DMS114 treated with DMSO at 0.1 percent for 48 hours (cell line): ENCODE data around the gene C1QTNF4.
"Not testable (repeated sequence)": the region's sequence is repeated elsewhere in the genome, so short reads cannot be mapped to it uniquely, and the experiment has no call there.

Source experiments
- DNase-seq: peaks from one replicate; lab custom pipeline; 2025; ENCODE audit not compliant: unreplicated experiment; lab: John Stamatoyannopoulos, UW

C1QTNF4 gene

GRCh38 chr11:47569646-47570045 lies 24.6 kb downstream of the C1QTNF4 start:
- no peak for DNase-seq

- no peak for DNase-seq
Observed at GRCh38 chr11:47566149-47566698, 28.0 kb downstream of the C1QTNF4 start.

GRCh38 chr11:47565340-47566148 lies 28.7 kb downstream of the C1QTNF4 start, which contains the start of gene PTPMT1:
Gene PTPMT1, plus strand, starts transcription at chr11:47565599. Its CDS starts 24 bp downstream, at chr11:47565623.
- peak; percentile 49 for DNase-seq

GRCh38 chr11:47564933-47565339 lies 29.3 kb downstream of the C1QTNF4 start:
- no peak for DNase-seq

- DNase-seq = not testable (repeated sequence)
Observed at GRCh38 chr11:47564366-47564765, 29.8 kb downstream of the C1QTNF4 start.

- DNase-seq = not testable (repeated sequence)
Observed at GRCh38 chr11:47562393-47562792, 31.8 kb downstream of the C1QTNF4 start.

- DNase-seq = no peak
Observed at GRCh38 chr11:47560426-47560825, 33.8 kb downstream of the C1QTNF4 start.

GRCh38 chr11:47558695-47559094 lies 35.5 kb downstream of the C1QTNF4 start:
- DNase-seq = no peak

- not testable (repeated sequence) for DNase-seq
Observed at GRCh38 chr11:47557004-47557403, 37.2 kb downstream of the C1QTNF4 start.

GRCh38 chr11:47553406-47553743 lies 40.8 kb downstream of the C1QTNF4 start:
- DNase-seq = no peak

- peak; percentile 77 for DNase-seq
Observed at GRCh38 chr11:47552566-47553405, 41.4 kb downstream of the C1QTNF4 start, which contains the start of gene CELF1. Gene CELF1, minus strand, starts transcription at chr11:47553132. Its CDS starts 53,609 bp downstream, at chr11:47499523.

- DNase-seq = peak; percentile 16
Observed at GRCh38 chr11:47552056-47552565, 42.1 kb downstream of the C1QTNF4 start.

- no peak for DNase-seq
Observed at GRCh38 chr11:47551086-47551485, 43.1 kb downstream of the C1QTNF4 start.

- DNase-seq = no peak
Observed at GRCh38 chr11:47550288-47551047, 43.7 kb downstream of the C1QTNF4 start.

- DNase-seq = not testable (repeated sequence)
Observed at GRCh38 chr11:47546274-47546673, 47.9 kb downstream of the C1QTNF4 start.

- no peak for DNase-seq
Observed at GRCh38 chr11:47545298-47545697, 48.9 kb downstream of the C1QTNF4 start.

- DNase-seq = no peak
Observed at GRCh38 chr11:47541070-47541469, 53.1 kb downstream of the C1QTNF4 start.

- DNase-seq = no peak
Observed at GRCh38 chr11:47539681-47540039, 54.6 kb downstream of the C1QTNF4 start.
